ENCODE measurements around the gene SH3GL2.

SH3GL2 gene

GRCh38 chr9:17825265-17825659, 246.4 kb downstream of the SH3GL2 start:
- no peak for TF ChIP-seq CTCF (conservative IDR thresholded peaks at IDR 0.05; ENCODE audit: low read depth, low read length)
- no peak overlapping the region for H3K4me3 ChIP-seq (ENCODE audit: low read length)
- DNase-seq (ENCODE audit: low read depth): no peak

- no peak for TF ChIP-seq CTCF (conservative IDR thresholded peaks at IDR 0.05; ENCODE audit: low read depth, low read length)
- H3K4me3 ChIP-seq (ENCODE audit: low read length): no peak overlapping the region
Measured at GRCh38 chr9:17829064-17829463, 250.2 kb downstream of the SH3GL2 start.

GRCh38 chr9:17829812-17830385, 251.0 kb downstream of the SH3GL2 start:
- TF ChIP-seq CTCF (conservative IDR thresholded peaks at IDR 0.05; ENCODE audit: low read depth, low read length): no peak
- DNase-seq (ENCODE audit: low read depth): no peak
- no peak overlapping the region for H3K4me3 ChIP-seq (ENCODE audit: low read length)

More at GRCh38 chr9:17829064-17829463, 250.2 kb downstream of the SH3GL2 start:
- DNase-seq (ENCODE audit: low read depth): no peak

- no peak overlapping the region for H3K4me3 ChIP-seq (ENCODE audit: low read length)
- no peak for DNase-seq (ENCODE audit: low read depth)
- TF ChIP-seq CTCF (conservative IDR thresholded peaks at IDR 0.05; ENCODE audit: low read depth, low read length): no peak
Measured at GRCh38 chr9:17832812-17833211, 253.9 kb downstream of the SH3GL2 start.

GRCh38 chr9:17833846-17834245, 255.0 kb downstream of the SH3GL2 start:
- DNase-seq (ENCODE audit: low read depth): no peak
- no peak overlapping the region for H3K4me3 ChIP-seq (ENCODE audit: low read length)
- no peak for TF ChIP-seq CTCF (conservative IDR thresholded peaks at IDR 0.05; ENCODE audit: low read depth, low read length)

GRCh38 chr9:17837965-17838364, 259.1 kb downstream of the SH3GL2 start:
- no peak overlapping the region for H3K4me3 ChIP-seq (ENCODE audit: low read length)
- no peak for DNase-seq (ENCODE audit: low read depth)
- TF ChIP-seq CTCF (conservative IDR thresholded peaks at IDR 0.05; ENCODE audit: low read depth, low read length): no peak

GRCh38 chr9:17839776-17840175, 260.9 kb downstream of the SH3GL2 start:
- no peak overlapping the region for H3K4me3 ChIP-seq (ENCODE audit: low read length)
- DNase-seq (ENCODE audit: low read depth): no peak
- no peak for TF ChIP-seq CTCF (conservative IDR thresholded peaks at IDR 0.05; ENCODE audit: low read depth, low read length)

Data from retinal pigment epithelial cell (primary cell).